ENCODE data around the gene GPR161.
A peak's percentile ranks its signal among the peaks of the same experiment; 100 is the strongest.

Gene GPR161

DNA sequence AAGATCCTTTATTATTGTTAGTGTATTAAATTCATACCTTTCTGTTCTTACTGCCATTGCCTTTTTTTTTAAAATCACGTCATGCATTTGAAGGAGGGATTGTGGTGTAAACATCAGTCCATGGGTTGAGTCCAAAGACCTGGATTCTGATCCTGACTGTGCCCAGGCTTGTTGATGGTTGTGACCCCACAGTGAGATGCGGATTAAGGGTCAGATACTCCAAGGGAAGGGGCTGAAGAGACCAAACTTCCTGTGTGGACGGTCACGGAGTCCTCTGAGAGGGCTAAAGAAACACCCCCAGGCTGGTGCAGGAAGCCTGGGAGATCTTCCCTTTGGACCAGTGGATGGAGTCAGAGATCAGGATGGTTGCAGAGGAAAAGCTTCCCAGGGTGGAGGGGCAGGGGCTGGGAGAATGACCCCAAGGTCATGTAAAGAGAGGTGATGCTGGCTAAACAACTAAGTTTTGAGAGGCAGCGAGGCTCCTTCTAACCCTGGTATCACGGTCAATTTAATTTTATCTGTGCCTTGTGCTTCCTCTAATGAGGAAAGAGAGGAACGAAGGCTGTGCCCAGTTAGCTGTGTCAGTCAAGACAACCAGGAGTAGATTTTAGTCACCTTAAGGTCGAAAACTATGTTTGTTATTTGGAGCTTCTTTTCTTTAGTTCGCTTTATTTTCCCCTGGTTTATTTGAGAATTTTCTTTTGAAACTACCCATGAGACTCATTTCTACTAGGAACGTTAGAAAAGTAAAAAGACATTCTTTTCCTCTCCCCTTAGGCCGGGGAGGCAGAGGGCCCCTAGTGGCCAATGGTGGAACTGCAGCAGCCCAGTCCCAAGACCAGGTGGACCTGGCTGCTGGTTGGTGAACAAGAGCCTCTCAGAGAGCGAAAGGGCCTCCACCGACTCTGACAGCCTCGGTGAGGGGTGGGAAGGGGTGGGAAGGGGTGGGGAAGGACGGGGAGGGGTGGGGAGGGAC is 8.7 kb upstream of the GPR161 start:
- no peak overlapping the region for H3K9ac ChIP-seq (ENCODE audit: low read length)
- peaks cover 4% of the 10 kb centered on the region for H3K4me1 ChIP-seq (ENCODE audit: control insufficient read depth, insufficient read depth, low read length)
- no peak overlapping the region for H3K4me3 ChIP-seq (ENCODE audit: low read length)
- no peaks in the 10 kb centered on the region for H3K9me3 ChIP-seq (ENCODE audit: control insufficient read depth, low read length)
- H3K27me3 ChIP-seq (ENCODE audit: control insufficient read depth, insufficient read depth, low read length): no peaks in the 10 kb centered on the region
- no peaks in the 10 kb centered on the region for H3K36me3 ChIP-seq (ENCODE audit: control insufficient read depth, insufficient read depth, low read length)

DNA sequence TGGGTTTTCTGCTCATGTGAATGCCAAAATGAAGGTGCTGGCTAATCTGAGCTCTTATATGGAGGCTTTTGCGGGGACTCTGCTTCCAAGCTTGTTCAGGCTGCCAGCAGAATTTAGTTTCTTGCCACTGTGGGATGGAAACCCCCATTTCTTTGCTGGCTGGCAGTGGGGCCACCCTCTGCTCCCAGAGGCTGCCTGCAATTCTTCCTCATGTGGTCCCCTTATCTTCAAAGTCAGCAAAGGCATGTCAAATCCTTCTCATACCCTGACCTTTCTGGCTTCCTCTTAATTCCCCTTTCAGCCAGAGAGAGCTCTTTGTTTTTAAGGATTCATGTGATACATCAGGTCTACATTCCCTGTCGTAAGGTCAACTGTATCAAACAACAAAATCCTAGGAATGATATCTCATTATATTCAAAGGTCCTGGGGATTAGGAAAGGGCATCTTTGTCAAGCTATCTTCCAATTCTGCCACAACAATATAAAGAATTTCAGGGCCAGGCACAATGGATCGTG is 5.2 kb upstream of the GPR161 start:
- H3K4me1 ChIP-seq (ENCODE audit: control insufficient read depth, insufficient read depth, low read length): peaks cover 10% of the 10 kb centered on the region
- H3K36me3 ChIP-seq (ENCODE audit: control insufficient read depth, insufficient read depth, low read length): no peaks in the 10 kb centered on the region
- no peak overlapping the region for H3K9ac ChIP-seq (ENCODE audit: low read length)
- no peaks in the 10 kb centered on the region for H3K9me3 ChIP-seq (ENCODE audit: control insufficient read depth, low read length)
- no peak overlapping the region for H3K4me3 ChIP-seq (ENCODE audit: low read length)
- H3K27me3 ChIP-seq (ENCODE audit: control insufficient read depth, insufficient read depth, low read length): peaks cover 3% of the 10 kb centered on the region

DNA sequence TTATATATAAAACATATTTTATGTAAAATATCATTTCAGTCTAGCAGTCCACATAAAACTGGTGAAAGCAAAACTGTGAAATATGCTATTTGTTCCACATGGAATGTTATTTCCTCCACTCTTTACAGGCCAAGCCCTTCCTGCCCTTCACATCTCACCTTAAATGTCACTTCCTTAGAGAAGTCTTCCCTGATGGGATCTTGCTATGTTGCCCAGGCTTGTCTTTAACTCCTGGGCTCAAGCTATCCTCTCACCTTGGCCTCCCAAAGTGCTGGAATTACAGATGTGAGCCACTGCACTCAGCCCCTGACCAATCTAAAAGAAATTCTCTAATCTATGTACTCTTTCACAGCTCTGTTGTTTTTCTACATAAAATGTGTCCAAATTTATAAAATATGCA is 2.3 kb upstream of the GPR161 start:
- peaks cover 21% of the 10 kb centered on the region for H3K27me3 ChIP-seq (ENCODE audit: control insufficient read depth, insufficient read depth, low read length)
- H3K4me1 ChIP-seq (ENCODE audit: control insufficient read depth, insufficient read depth, low read length): peaks cover 17% of the 10 kb centered on the region
- H3K36me3 ChIP-seq (ENCODE audit: control insufficient read depth, insufficient read depth, low read length): no peaks in the 10 kb centered on the region
- no peak overlapping the region for H3K9ac ChIP-seq (ENCODE audit: low read length)
- no peak overlapping the region for H3K4me3 ChIP-seq (ENCODE audit: low read length)
- H3K9me3 ChIP-seq (ENCODE audit: control insufficient read depth, low read length): no peaks in the 10 kb centered on the region

DNA sequence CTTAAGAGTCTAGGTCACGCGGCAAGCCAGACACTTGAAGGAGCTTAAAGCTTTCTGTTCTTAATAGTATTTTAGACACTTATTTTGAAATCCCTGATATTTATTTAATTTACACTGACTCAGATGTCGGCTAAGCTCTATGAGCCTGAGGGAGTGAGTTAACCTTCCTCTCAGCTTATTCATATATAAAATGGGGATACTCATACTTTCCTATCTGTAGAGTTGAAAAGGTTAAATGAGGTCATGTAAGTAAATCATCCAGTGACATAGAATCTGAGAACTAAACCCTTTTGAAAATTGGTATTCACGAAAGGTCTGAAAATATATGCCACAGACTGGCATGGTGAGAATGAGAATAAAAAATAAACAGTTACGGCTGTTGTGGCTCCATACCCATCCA is 1.4 kb upstream of the GPR161 start:
- Histone ChIP-seq H3K9me3 (ENCODE audit: control insufficient read depth, low read length) (no peaks in the 10 kb centered on the region), H3K4me1 (ENCODE audit: control insufficient read depth, insufficient read depth, low read length) (peaks cover 17% of the 10 kb centered on the region), H3K27me3 (ENCODE audit: control insufficient read depth, insufficient read depth, low read length) (peaks cover 21% of the 10 kb centered on the region), H3K9ac (ENCODE audit: low read length) (no peak overlapping the region), H3K4me3 (ENCODE audit: low read length) (no peak overlapping the region), H3K36me3 (ENCODE audit: control insufficient read depth, insufficient read depth, low read length) (no peaks in the 10 kb centered on the region)

DNA sequence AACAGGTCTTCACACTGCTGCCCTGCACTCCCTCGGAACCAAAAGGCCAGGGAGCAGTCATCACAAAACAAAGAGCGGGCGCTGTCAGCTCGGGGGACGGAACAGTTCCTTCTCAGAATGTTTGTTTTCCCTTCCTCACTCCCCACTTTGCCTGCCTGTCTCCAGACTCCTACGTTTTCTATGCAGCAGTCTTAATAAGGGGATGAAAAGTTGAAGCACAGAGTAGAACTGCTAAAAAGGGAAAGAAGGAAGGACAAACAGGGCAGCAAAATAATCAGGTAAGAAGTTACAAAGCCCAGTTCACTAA is 738 bp upstream of the GPR161 start:
- H3K9me3 ChIP-seq (ENCODE audit: control insufficient read depth, low read length): no peaks in the 10 kb centered on the region
- peak overlapping the region; percentile 46 for H3K4me3 ChIP-seq (ENCODE audit: low read length)
- H3K9ac ChIP-seq (ENCODE audit: low read length): peak overlapping the region; percentile 46
- peaks cover 17% of the 10 kb centered on the region for H3K4me1 ChIP-seq (ENCODE audit: control insufficient read depth, insufficient read depth, low read length)
- H3K27me3 ChIP-seq (ENCODE audit: control insufficient read depth, insufficient read depth, low read length): peaks cover 21% of the 10 kb centered on the region
- no peaks in the 10 kb centered on the region for H3K36me3 ChIP-seq (ENCODE audit: control insufficient read depth, insufficient read depth, low read length)

DNA sequence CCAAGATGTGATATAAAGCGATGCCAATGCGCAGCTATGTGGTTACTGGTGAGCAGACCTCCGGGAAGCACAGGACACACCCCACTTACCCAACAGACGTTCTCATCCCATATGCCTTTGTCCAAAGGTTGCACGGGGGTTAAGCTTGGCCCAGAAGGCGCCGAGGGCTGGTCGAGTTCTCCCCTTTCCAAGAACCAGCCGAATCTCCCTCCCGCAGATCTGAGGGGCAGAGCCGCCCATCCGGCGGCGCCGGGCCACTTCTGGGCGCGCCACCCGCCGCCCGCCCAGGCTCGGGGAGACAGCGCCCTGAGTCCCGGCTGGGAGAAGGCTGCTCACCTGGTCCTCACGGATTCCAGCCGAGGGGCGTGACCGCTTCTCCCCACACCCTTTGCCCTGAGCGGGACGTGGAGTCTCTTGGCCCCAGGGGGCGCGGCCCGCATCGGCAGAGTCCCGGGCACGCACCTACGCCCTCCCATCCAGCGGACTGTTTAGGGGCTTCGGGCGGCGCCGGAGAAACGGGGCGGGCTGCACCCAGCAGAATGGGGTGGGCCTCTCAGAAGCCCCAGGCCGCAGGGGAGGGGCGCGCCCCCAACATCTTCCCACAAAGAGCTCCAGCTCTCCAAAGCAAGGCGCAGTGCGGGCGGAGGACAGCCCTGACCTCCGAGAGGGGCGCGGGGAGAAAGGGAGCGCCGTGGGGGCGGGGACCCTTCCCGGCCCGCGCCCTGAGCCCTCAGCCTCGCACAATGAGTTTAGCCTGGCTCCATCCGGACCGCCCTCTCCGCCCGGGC is 615 bp downstream of the GPR161 start:
- Histone ChIP-seq H3K27me3 (ENCODE audit: control insufficient read depth, insufficient read depth, low read length) (peaks cover 21% of the 10 kb centered on the region), H3K36me3 (ENCODE audit: control insufficient read depth, insufficient read depth, low read length) (no peaks in the 10 kb centered on the region), H3K9ac (ENCODE audit: low read length) (peak overlapping the region; percentile 53)

DNA sequence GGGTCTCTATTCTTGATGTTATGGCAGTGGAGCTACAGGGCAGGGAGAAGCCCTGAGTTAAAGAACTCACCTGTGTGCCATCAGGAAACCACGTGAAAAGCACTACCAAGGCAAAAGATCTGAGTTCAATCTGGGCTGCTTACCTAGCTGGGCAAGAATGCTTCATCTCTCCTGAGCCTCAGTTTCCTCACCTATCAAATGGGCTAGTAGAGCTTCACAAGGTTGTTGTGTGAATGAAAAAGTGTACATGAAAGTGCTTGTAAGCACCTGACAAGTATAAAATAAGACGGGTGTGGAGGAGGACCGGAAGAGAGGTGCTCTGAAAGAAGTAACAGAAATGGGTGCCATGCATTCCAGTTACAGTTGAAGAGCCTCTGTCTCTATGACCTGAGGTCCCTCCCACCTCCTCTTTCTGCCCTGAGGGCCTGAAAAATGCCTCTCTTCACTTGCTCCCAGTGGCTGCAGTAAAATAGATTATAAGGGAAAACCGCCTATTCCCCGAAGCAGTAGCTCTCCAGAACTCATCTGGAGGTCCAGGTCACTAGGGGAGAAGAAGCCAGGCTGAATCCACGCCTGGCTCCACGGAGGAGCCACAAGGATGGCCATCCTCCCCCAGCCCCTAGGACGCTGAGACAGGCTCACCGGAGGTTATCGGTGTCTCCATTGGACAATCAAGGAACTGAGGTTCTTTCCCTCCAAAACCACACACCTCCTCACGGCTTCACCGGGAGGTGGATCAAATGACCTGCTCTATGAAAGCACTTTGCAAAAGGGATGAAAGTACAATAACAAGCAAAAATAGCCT is 1.4 kb downstream of the GPR161 start:
- Histone ChIP-seq H3K9ac (ENCODE audit: low read length) (no peak overlapping the region), H3K4me1 (ENCODE audit: control insufficient read depth, insufficient read depth, low read length) (peaks cover 17% of the 10 kb centered on the region)

More for the DNA sequence above, 615 bp downstream of the GPR161 start:
- Histone ChIP-seq H3K4me1 (ENCODE audit: control insufficient read depth, insufficient read depth, low read length) (peaks cover 17% of the 10 kb centered on the region), H3K4me3 (ENCODE audit: low read length) (peak overlapping the region; percentile 25), H3K9me3 (ENCODE audit: control insufficient read depth, low read length) (no peaks in the 10 kb centered on the region)

DNA sequence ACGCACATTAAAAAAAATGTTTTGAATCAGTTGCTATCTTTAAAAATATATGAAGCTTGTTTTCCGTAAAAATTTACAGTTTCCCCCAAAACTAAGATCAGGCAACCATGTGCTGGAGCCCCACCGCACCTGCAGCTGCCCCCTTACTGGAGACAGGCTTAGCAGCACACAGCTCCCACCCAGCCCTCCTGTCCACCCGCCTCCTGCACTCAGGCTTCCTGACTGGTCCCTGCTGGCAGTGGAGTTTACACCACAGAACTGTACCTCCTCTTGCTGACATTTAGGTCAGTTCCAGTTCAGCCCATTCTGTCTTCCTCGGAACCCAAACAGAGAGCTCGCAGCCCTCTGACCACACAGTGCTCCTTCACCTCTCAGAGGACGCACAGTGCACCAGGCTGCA is 2.1 kb downstream of the GPR161 start:
- Histone ChIP-seq H3K4me3 (ENCODE audit: low read length) (no peak overlapping the region), H3K9me3 (ENCODE audit: control insufficient read depth, low read length) (no peaks in the 10 kb centered on the region), H3K27me3 (ENCODE audit: control insufficient read depth, insufficient read depth, low read length) (peaks cover 21% of the 10 kb centered on the region), H3K9ac (ENCODE audit: low read length) (no peak overlapping the region), H3K36me3 (ENCODE audit: control insufficient read depth, insufficient read depth, low read length) (no peaks in the 10 kb centered on the region), H3K4me1 (ENCODE audit: control insufficient read depth, insufficient read depth, low read length) (peaks cover 17% of the 10 kb centered on the region)

More for the DNA sequence above, 1.4 kb downstream of the GPR161 start:
- H3K36me3 ChIP-seq (ENCODE audit: control insufficient read depth, insufficient read depth, low read length): no peaks in the 10 kb centered on the region
- no peaks in the 10 kb centered on the region for H3K9me3 ChIP-seq (ENCODE audit: control insufficient read depth, low read length)
- H3K27me3 ChIP-seq (ENCODE audit: control insufficient read depth, insufficient read depth, low read length): peaks cover 21% of the 10 kb centered on the region
- H3K4me3 ChIP-seq (ENCODE audit: low read length): peak overlapping the region; percentile 25

DNA sequence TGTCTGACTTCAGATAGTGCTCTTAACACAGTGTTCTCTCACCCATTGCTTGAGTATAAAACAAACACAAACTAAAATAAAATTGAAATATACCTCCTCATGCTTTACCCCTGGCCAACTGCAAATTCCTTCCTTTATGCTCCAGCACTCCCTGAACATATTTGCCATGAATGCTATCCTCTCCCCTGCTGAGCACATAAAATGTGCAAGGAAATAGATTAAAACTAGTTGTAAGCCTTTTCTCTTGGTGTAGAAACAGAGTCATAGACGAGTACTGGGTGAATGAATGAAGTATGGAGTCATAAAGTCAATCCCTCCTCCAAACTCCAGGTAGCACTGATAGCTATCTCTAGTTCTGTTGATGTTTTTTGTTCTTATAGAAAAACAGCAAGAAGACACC is 2.6 kb downstream of the GPR161 start:
- Histone ChIP-seq H3K4me3 (ENCODE audit: low read length) (no peak overlapping the region), H3K36me3 (ENCODE audit: control insufficient read depth, insufficient read depth, low read length) (no peaks in the 10 kb centered on the region), H3K4me1 (ENCODE audit: control insufficient read depth, insufficient read depth, low read length) (peaks cover 17% of the 10 kb centered on the region), H3K27me3 (ENCODE audit: control insufficient read depth, insufficient read depth, low read length) (peaks cover 21% of the 10 kb centered on the region), H3K9me3 (ENCODE audit: control insufficient read depth, low read length) (no peaks in the 10 kb centered on the region), H3K9ac (ENCODE audit: low read length) (no peak overlapping the region)

DNA sequence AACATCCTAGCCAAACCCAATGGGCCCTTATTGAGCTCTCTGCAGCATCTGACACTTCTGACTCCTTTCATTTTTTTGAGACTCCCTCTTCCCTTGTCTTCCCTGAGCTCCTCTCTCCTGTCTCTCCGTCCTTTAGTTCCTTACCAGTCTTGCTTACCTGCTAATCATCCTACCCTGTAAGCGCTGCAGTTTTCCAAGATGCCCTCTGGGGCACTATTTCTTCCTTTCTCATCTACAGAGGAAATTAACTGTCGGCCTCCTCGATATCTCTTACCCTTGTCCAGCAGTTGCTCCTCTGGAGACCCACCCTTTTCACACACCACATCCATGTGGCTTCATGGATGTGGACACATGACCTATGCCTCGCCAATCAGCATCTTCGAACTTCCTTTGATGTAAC is 6.8 kb downstream of the GPR161 start:
- Histone ChIP-seq H3K9ac (ENCODE audit: low read length) (no peak overlapping the region), H3K9me3 (ENCODE audit: control insufficient read depth, low read length) (no peaks in the 10 kb centered on the region), H3K36me3 (ENCODE audit: control insufficient read depth, insufficient read depth, low read length) (no peaks in the 10 kb centered on the region)

DNA sequence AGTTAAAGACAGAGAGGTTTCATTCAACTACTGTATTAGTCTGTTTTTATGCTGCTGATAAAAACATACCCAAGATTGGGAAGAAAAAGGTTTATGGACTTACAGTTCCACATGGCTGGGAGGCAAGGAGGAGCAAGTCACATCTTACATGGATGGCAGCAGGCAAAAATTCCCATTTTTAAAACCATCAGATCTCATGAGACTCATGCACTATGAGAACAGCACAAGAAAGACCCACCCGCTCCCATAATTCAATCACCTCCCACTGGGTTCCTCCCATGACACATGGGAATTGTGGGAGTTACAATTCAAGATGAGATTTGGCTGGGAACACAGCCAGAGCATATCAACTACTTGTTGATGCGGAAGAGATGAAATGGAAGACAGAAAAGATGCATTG is 9.2 kb downstream of the GPR161 start:
- H3K9me3 ChIP-seq (ENCODE audit: control insufficient read depth, low read length): no peaks in the 10 kb centered on the region
- no peak overlapping the region for H3K4me3 ChIP-seq (ENCODE audit: low read length)
- no peaks in the 10 kb centered on the region for H3K27me3 ChIP-seq (ENCODE audit: control insufficient read depth, insufficient read depth, low read length)
- no peak overlapping the region for H3K9ac ChIP-seq (ENCODE audit: low read length)
- H3K36me3 ChIP-seq (ENCODE audit: control insufficient read depth, insufficient read depth, low read length): no peaks in the 10 kb centered on the region
- H3K4me1 ChIP-seq (ENCODE audit: control insufficient read depth, insufficient read depth, low read length): no peaks in the 10 kb centered on the region

More for the DNA sequence above, 6.8 kb downstream of the GPR161 start:
- H3K4me3 ChIP-seq (ENCODE audit: low read length): no peak overlapping the region
- peaks cover 4% of the 10 kb centered on the region for H3K27me3 ChIP-seq (ENCODE audit: control insufficient read depth, insufficient read depth, low read length)
- no peaks in the 10 kb centered on the region for H3K4me1 ChIP-seq (ENCODE audit: control insufficient read depth, insufficient read depth, low read length)

Measured in mucosa of stomach (tissue), 1 donor.